Kidney (tissue), 14 donors: ENCODE measurements around the gene MRTFB. TPM values are rescaled to one million over a fixed set of nuclear protein-coding genes. Genes with fewer than 3 reads are reported as not detected.

Experiments used
- DNase-seq, 5 donors: peaks; one replicate each; pipeline ENCODE4 v3.0.0-alpha.2; 2013 to 2020
- FAIRE-seq: peaks from 2 replicates; lab custom pipeline; 2012; peaks lifted over from hg19 to GRCh38; lab: Jason Lieb, UNC
- H3K27ac ChIP-seq, 2 donors: one replicate each; pipeline ENCODE4 v1.7.0; 2013; ENCODE audit warnings: low read depth in 2 of 2, low read length in 2 of 2, inconsistent platforms in 1 of 2
- H3K27me3 ChIP-seq: one replicate; pipeline ENCODE4 v1.7.1; 2013; ENCODE audit warnings: low read length, inconsistent platforms; ENCODE audit not compliant: control insufficient read depth, insufficient read depth
- H3K36me3 ChIP-seq, 3 donors: one replicate each; pipeline versions ENCODE4 v1.7.0 to v1.7.1; 2013; ENCODE audit warnings: low read length in 3 of 3, control low read depth in 1 of 3, inconsistent platforms in 1 of 3; ENCODE audit not compliant: insufficient read depth in 3 of 3, control insufficient read depth in 2 of 3
- H3K4me1 ChIP-seq, 3 donors: one replicate each; pipeline versions ENCODE4 v1.7.0 to v1.7.1; 2013; ENCODE audit warnings: low read length in 3 of 3, inconsistent platforms in 1 of 3, low read depth in 1 of 3; ENCODE audit not compliant: control insufficient read depth in 2 of 3, insufficient read depth in 2 of 3
- H3K4me3 ChIP-seq, 3 donors: one replicate each; pipeline versions ENCODE4 v1.7.0 to v1.8.1; 2013; ENCODE audit warnings: low read length in 3 of 3, control low read depth in 1 of 3, inconsistent platforms in 1 of 3
- H3K9ac ChIP-seq, 3 donors: one replicate each; pipeline versions ENCODE4 v1.7.0 to v1.7.1; 2013; ENCODE audit warnings: low read length in 3 of 3, control low read depth in 1 of 3, inconsistent platforms in 1 of 3
- H3K9me3 ChIP-seq, 3 donors: one replicate each; pipeline versions ENCODE4 v1.7.0 to v1.7.1; 2013; ENCODE audit warnings: low read length in 3 of 3, control low read depth in 1 of 3, inconsistent platforms in 1 of 3; ENCODE audit not compliant: control insufficient read depth in 2 of 3, insufficient read depth in 1 of 3
- intact Hi-C: fragments of 100-400 bp; cut with DNase I; formaldehyde crosslinking; loops from one replicate; pipeline ENCODE4 v1.11.1; 2022
- polyA plus RNA-seq: library from polyadenylated mRNA; stranded (reverse); fragments of 350-450 nt; fragmentation: Illumina TruSeq; extraction: RNeasy Lipid Tissue Mini Kit (QIAGEN cat#74804); gene quantifications from one replicate; pipeline ENCODE4 v1.2.3, GENCODE V29; 2014; ENCODE audit warnings: low read depth, low replicate concordance; ENCODE audit not compliant: insufficient read depth
- total RNA-seq: library from RNA; stranded (reverse); fragmentation: NEBNext Ultra II Directional; extraction: Animal tissue kit (Norgen Biotek cat#: 25700); gene quantifications from one replicate; pipeline ENCODE4 v1.2.1, GENCODE V29; 2021
- TF ChIP-seq, protein P1 (sequence below): IDR thresholded peaks from 3 replicates; pipeline ENCODE4 v1.5.1; 2012; ENCODE audit warnings: mild to moderate bottlenecking, moderate library complexity, borderline replicate concordance; ENCODE audit not compliant: insufficient read depth; ENCODE audit errors: extremely low read depth
- donor health status: control.
- donor health status: control.
- donor health status: control.
- donor health status: control.
- donor health status: control.
- donor health status: DM: yes; HTN: yes; CAD: no.
- donor health status: Normal renal cell carcinoma (clear cell type).

MRTFB gene
- total and polyA plus RNA-seq, 2 donors from 2014 or later: 5.1 to 51.0 TPM

DNA sequence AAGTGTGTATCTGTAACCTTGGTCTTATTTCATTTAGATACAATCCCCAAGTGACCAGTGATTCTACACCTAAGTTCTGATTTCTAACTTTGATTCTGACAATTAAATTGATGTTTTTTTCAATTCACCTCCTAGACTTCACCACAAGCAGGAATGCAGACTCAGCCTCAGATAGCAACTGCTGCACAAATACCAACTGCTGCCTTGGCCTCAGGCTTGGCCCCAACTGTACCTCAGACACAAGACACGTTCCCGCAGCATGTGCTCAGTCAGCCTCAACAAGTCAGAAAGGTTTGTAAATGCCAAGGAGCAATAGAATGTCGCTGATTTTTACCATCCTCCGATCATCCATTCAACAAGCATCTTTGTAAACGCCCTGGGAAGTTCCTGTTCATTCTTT is 177.7 kb downstream of the MRTFB start:
- Histone ChIP-seq H3K4me3 (no peak overlapping the region), H3K4me1 (no peaks in the 10 kb centered on the region), H3K27ac (no peak overlapping the region), H3K9me3 (no peaks in the 10 kb centered on the region), H3K27me3 (no peaks in the 10 kb centered on the region), H3K9ac (no peak overlapping the region), H3K36me3 (peaks cover 13 to 51% (median 36%) of the 10 kb centered on the region in 3 donors)
- intact Hi-C loops: loop anchor here (5.0 kb wide), 1 partner anchor 284 kb away; no protein-coding TSS in a partner anchor
- peak in 1 of 5 donors; percentile 7 for DNase-seq
- TF ChIP-seq, protein P1, sequence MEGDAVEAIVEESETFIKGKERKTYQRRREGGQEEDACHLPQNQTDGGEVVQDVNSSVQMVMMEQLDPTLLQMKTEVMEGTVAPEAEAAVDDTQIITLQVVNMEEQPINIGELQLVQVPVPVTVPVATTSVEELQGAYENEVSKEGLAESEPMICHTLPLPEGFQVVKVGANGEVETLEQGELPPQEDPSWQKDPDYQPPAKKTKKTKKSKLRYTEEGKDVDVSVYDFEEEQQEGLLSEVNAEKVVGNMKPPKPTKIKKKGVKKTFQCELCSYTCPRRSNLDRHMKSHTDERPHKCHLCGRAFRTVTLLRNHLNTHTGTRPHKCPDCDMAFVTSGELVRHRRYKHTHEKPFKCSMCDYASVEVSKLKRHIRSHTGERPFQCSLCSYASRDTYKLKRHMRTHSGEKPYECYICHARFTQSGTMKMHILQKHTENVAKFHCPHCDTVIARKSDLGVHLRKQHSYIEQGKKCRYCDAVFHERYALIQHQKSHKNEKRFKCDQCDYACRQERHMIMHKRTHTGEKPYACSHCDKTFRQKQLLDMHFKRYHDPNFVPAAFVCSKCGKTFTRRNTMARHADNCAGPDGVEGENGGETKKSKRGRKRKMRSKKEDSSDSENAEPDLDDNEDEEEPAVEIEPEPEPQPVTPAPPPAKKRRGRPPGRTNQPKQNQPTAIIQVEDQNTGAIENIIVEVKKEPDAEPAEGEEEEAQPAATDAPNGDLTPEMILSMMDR: no peak
- FAIRE-seq: no peak

GRCh38 chr16:14249291-14250032 is 178.3 kb downstream of the MRTFB start:
- no peak overlapping the region for H3K27ac ChIP-seq
- no peaks in the 10 kb centered on the region for H3K27me3 ChIP-seq
- H3K9ac ChIP-seq: no peak overlapping the region
- intact Hi-C loops: loop anchor here (5.0 kb wide), 1 partner anchor 283 kb away; no protein-coding TSS in a partner anchor
- TF ChIP-seq, protein P1: peak; percentile 74
- H3K4me3 ChIP-seq: no peak overlapping the region
- no peaks in the 10 kb centered on the region for H3K9me3 ChIP-seq
- no peak for FAIRE-seq
- DNase-seq: peak in 4 of 5 donors; percentile 49 to 74 (median 67)
- H3K36me3 ChIP-seq: peaks cover 11 to 52% (median 39%) of the 10 kb centered on the region in 3 donors
- H3K4me1 ChIP-seq: no peaks in the 10 kb centered on the region

GRCh38 chr16:14251419-14251818 is 180.3 kb downstream of the MRTFB start:
- DNase-seq: no peak
- Histone ChIP-seq H3K27me3 (no peaks in the 10 kb centered on the region), H3K36me3 (peaks cover 6 to 51% (median 37%) of the 10 kb centered on the region in 3 donors), H3K27ac (no peak overlapping the region), H3K9me3 (no peaks in the 10 kb centered on the region), H3K9ac (no peak overlapping the region), H3K4me1 (no peaks in the 10 kb centered on the region), H3K4me3 (no peak overlapping the region)
- intact Hi-C loops: no loop called here
- FAIRE-seq: no peak
- TF ChIP-seq, protein P1: no peak
